Natural killer cell (primary cell): ENCODE data around the gene COA3. TPM values are rescaled to one million over a fixed set of nuclear protein-coding genes. Genes with fewer than 3 reads are reported as not detected.

Experiments
- ATAC-seq, 3 donors: fragments of 150-1000 bp in 2 of 3; fragments of 200-7000 bp in 1 of 3; cut with Tn5 transposase; 1 replicate in 1 of 3; 2 replicates in 2 of 3; pipeline ENCODE4 v1.10.0; 2021; ENCODE audit warnings: mild to moderate bottlenecking in 2 of 3, moderate library complexity in 2 of 3
- DNase-seq, 2 donors: peaks; one replicate each; pipeline versions ENCODE4 v3.0.0 to v3.0.0-alpha.2; 2013 to 2021; ENCODE audit warnings: mixed read lengths in 1 of 2
- H3K27ac ChIP-seq: one replicate; pipeline ENCODE4 v1.5.1; 2013; ENCODE audit warnings: mild to moderate bottlenecking, low read length
- H3K27me3 ChIP-seq: one replicate; pipeline ENCODE4 v1.6.1; 2013; ENCODE audit warnings: low read length; ENCODE audit not compliant: control insufficient read depth, insufficient read depth
- H3K36me3 ChIP-seq: one replicate; pipeline ENCODE4 v1.6.1; 2013; ENCODE audit warnings: low read length; ENCODE audit not compliant: control insufficient read depth, insufficient read depth
- H3K4me1 ChIP-seq: one replicate; pipeline ENCODE4 v1.6.1; 2013; ENCODE audit warnings: low read length; ENCODE audit not compliant: control insufficient read depth, insufficient read depth
- H3K4me3 ChIP-seq: one replicate; pipeline ENCODE4 v1.5.1; 2013; ENCODE audit warnings: low read length
- H3K9me3 ChIP-seq: one replicate; pipeline ENCODE4 v1.6.1; 2013; ENCODE audit warnings: low read length; ENCODE audit not compliant: control insufficient read depth, insufficient read depth
- H3K27ac Mint-ChIP-seq, 2 donors: one replicate each; pipeline ENCODE4 v1.8.0; 2022; ENCODE audit warnings: mild to moderate bottlenecking in 2 of 2, mixed read lengths in 2 of 2, moderate library complexity in 1 of 2
- H3K27me3 Mint-ChIP-seq, 2 donors: one replicate each; pipeline ENCODE4 v1.8.0; 2022; ENCODE audit warnings: low read depth in 2 of 2, mixed read lengths in 2 of 2
- H3K36me3 Mint-ChIP-seq: one replicate; pipeline ENCODE4 v1.8.0; 2022; ENCODE audit warnings: mixed read lengths
- H3K4me1 Mint-ChIP-seq, 2 donors: one replicate each; pipeline ENCODE4 v1.8.0; 2022; ENCODE audit warnings: mixed read lengths in 2 of 2
- H3K4me3 Mint-ChIP-seq: one replicate; pipeline ENCODE4 v1.8.0; 2022; ENCODE audit warnings: mild to moderate bottlenecking, moderate library complexity, mixed read lengths
- H3K9me3 Mint-ChIP-seq, 2 donors: one replicate each; pipeline ENCODE4 v1.8.0; 2022; ENCODE audit warnings: mixed read lengths in 2 of 2
- WGBS: methylation state at CpG from one replicate; pipeline ENCODE4 v1.1.7; 2013; ENCODE audit warnings: missing lambda C conversion rate; ENCODE audit not compliant: insufficient coverage; 5-methylcytosine and 5-hydroxymethylcytosine counted together
- intact Hi-C: fragments of 100-400 bp; cut with micrococcal nuclease; formaldehyde crosslinking; loops from one replicate; pipeline ENCODE4 v1.14.2; 2022
- total RNA-seq, 4 donors: library from RNA; stranded (reverse); fragments of 120-200 nt in 1 of 4; gene quantifications; one replicate each; pipeline versions ENCODE4 v1.2.3 to v1.2.4, GENCODE V29; 2013 to 2022
- TF ChIP-seq, protein P1 (sequence below): fragments of 200-600 bp; IDR thresholded peaks from one replicate; pipeline ENCODE4 v1.8.0; 2022; ENCODE audit warnings: antibody characterized with exemption

Gene COA3
- total RNA-seq, 3 donors from 2014 or later (not counting 1 experiment from before 2014, with no cell fraction given): 12.9 to 19.3 (median 13.1) TPM

DNA sequence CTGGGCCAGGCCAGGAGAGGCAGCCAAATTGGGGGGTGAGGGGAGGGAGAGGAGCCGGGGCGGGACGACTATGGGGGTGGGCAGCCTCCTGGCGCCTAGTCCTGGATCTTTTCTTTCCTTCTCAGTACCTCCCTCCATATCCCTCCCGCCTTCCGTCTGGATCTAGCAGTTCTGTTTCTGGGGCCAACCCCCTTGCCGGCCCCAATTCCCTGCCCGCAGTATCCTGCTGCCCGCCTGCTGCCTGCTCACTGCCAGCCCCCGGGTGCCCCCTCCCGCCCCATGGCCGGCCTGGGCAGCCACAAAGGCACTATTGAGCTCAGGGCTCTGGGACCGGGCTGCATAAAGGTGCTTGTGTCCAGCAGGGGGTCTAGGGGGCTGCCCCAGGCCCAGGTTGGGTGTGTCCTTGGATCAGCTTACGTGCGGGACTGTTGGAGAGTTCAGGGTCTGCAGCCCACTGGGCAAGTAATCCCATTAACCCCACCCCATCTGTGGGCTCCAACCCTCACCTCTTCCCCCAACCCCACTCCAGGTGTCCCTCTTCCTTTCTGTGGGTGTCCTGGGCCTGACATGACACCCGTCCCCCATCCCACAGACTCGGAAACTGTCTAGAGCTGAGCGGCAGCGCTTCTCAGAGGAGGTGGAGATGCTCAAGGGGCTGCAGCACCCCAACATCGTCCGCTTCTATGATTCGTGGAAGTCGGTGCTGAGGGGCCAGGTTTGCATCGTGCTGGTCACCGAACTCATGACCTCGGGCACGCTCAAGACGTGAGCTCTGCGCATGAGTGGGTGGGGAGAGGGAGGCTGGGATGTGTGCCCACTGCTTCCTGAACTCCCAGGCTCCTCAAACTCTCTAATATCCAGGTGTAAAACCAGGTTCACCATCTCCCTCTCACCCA lies 16.1 kb downstream of the COA3 start:
- peaks cover 34% of the 10 kb centered on the region for H3K27me3 ChIP-seq
- WGBS: 21% methylated on average over 24 of the region's 29 CpGs
- intact Hi-C loops: no loop called here
- Mint-ChIP-seq H3K27me3 (peaks cover 39 to 46% of the 10 kb centered on the region in 2 donors), H3K4me1 (peaks cover 0 to 18% of the 10 kb centered on the region in 2 donors), H3K36me3 (no peaks in the 10 kb centered on the region), H3K4me3 (no peak overlapping the region), H3K9me3 (no peaks in the 10 kb centered on the region), H3K27ac (no peak overlapping the region)
- DNase-seq (no peak), ATAC-seq (no peak)
- TF ChIP-seq, protein P1, sequence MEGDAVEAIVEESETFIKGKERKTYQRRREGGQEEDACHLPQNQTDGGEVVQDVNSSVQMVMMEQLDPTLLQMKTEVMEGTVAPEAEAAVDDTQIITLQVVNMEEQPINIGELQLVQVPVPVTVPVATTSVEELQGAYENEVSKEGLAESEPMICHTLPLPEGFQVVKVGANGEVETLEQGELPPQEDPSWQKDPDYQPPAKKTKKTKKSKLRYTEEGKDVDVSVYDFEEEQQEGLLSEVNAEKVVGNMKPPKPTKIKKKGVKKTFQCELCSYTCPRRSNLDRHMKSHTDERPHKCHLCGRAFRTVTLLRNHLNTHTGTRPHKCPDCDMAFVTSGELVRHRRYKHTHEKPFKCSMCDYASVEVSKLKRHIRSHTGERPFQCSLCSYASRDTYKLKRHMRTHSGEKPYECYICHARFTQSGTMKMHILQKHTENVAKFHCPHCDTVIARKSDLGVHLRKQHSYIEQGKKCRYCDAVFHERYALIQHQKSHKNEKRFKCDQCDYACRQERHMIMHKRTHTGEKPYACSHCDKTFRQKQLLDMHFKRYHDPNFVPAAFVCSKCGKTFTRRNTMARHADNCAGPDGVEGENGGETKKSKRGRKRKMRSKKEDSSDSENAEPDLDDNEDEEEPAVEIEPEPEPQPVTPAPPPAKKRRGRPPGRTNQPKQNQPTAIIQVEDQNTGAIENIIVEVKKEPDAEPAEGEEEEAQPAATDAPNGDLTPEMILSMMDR: no peak
- H3K36me3 ChIP-seq: peaks cover 20% of the 10 kb centered on the region
- peaks cover 8% of the 10 kb centered on the region for H3K4me1 ChIP-seq
- H3K9me3 ChIP-seq: no peaks in the 10 kb centered on the region
- H3K4me3 ChIP-seq: no peak overlapping the region
- H3K27ac ChIP-seq: no peak overlapping the region

DNA sequence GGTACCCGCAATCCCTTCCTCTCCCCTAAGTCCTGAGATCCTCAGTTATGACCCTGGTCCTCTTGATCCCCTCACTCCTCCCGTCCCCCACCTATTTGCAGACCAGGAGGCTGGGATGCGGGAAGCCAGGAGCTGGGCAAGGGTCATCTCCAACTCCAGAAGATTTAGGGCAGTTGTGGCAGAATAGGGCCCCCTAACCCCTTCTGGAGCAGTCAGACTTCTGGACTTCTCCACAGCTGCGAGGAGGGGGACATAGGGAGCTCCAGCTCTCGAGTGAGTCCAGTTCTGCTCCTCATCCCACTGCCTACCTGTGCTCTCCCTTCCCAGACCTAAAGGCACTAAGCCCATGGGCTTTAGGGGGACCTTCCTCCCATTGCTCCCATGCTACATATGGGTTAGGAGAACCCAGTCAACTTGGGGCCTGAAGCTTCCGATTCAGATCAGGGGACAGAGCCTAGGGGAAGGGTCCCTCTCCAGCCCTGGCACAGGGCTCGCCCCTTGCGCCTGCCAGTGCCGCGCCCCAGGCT lies 16.8 kb downstream of the COA3 start:
- Mint-ChIP-seq H3K27me3 (peaks cover 32 to 41% of the 10 kb centered on the region in 2 donors), H3K4me3 (no peak overlapping the region), H3K27ac (no peak overlapping the region), H3K9me3 (no peaks in the 10 kb centered on the region), H3K4me1 (peaks cover 0 to 18% of the 10 kb centered on the region in 2 donors), H3K36me3 (no peaks in the 10 kb centered on the region)
- no peak for ATAC-seq
- Histone ChIP-seq H3K4me3 (no peak overlapping the region), H3K27me3 (peaks cover 33% of the 10 kb centered on the region), H3K27ac (no peak overlapping the region), H3K36me3 (peaks cover 22% of the 10 kb centered on the region), H3K4me1 (peaks cover 8% of the 10 kb centered on the region), H3K9me3 (no peaks in the 10 kb centered on the region)
- intact Hi-C loops: no loop called here
- WGBS: 39% methylated on average over 10 of the region's 10 CpGs
- no peak for DNase-seq
- TF ChIP-seq, protein P1: no peak

DNA sequence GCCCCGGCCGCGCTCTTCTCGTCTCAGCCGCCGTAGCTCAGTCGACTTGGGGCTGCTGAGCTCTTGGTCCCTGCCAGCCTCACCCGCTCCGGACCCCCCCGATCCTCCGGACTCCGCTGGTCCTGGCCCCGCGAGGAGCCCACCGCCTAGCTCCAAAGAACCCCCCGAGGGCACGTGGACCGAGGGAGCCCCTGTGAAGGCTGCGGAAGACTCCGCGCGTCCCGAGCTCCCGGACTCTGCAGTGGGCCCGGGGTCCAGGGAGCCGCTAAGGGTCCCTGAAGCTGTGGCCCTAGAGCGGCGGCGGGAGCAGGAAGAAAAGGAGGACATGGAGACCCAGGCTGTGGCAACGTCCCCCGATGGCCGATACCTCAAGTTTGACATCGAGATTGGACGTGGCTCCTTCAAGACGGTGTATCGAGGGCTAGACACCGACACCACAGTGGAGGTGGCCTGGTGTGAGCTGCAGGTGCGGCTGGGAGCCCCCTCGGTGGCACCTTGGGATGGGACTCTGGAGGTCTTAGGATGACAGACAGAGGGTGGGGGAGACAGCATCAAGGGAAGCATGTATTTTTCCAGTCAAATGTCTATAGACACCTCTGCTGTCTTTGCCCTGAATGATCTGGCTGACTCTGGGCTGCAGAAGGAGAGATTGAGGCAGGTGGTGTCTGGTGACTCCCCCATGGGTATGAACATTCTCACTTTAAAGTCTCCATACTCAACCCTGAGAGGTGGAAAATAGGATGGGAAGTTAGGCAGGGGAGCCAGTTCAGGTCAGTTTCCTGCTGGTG lies 17.5 kb downstream of the COA3 start:
- TF ChIP-seq, protein P1: no peak
- Mint-ChIP-seq H3K27me3 (peaks cover 27 to 39% of the 10 kb centered on the region in 2 donors), H3K36me3 (no peaks in the 10 kb centered on the region), H3K27ac (no peak overlapping the region), H3K4me1 (peaks cover 0 to 18% of the 10 kb centered on the region in 2 donors), H3K4me3 (no peak overlapping the region), H3K9me3 (no peaks in the 10 kb centered on the region)
- H3K9me3 ChIP-seq: no peaks in the 10 kb centered on the region
- DNase-seq (no peak), ATAC-seq (peak in 1 of 3 donors; percentile 12)
- H3K36me3 ChIP-seq: peaks cover 23% of the 10 kb centered on the region
- intact Hi-C loops: no loop called here
- no peak overlapping the region for H3K27ac ChIP-seq
- WGBS: 10% methylated on average over 39 of the region's 39 CpGs
- no peak overlapping the region for H3K4me3 ChIP-seq
- H3K4me1 ChIP-seq: peaks cover 8% of the 10 kb centered on the region
- H3K27me3 ChIP-seq: peaks cover 29% of the 10 kb centered on the region
